K562 (cell line): ENCODE results near the gene COG4. TPM values are rescaled to one million over a fixed set of nuclear protein-coding genes. Genes with fewer than 3 reads are reported as not detected.

Experiments
- AFF4 ChIP-seq: sonication (generic); formaldehyde crosslinking; IDR thresholded peaks from 2 replicates; pipeline ENCODE4 v1.8.0; 2023; ENCODE audit warnings: mild to moderate bottlenecking, missing genetic modification reagents
- BCOR ChIP-seq: fragments of 450-650 bp; IDR thresholded peaks from 2 replicates; pipeline ENCODE4 v1.6.1; 2016
- BRF2 ChIP-seq: IDR thresholded peaks from 3 replicates; pipeline ENCODE4 v1.6.1; 2011; ENCODE audit warnings: borderline replicate concordance, mild to moderate bottlenecking; ENCODE audit not compliant: insufficient read length, insufficient read depth
- CHD1 ChIP-seq: fragments of 200-600 bp; sonication (generic); IDR thresholded peaks from one replicate; pipeline ENCODE4 v1.6.1; 2012; ENCODE audit warnings: mild to moderate bottlenecking, moderate library complexity, low read length, inconsistent platforms
- CTCFL ChIP-seq: IDR thresholded peaks from 2 replicates; pipeline ENCODE4 v1.6.1; 2011; ENCODE audit warnings: borderline replicate concordance, low read depth, mild to moderate bottlenecking, moderate library complexity, low read length; ENCODE audit not compliant: insufficient read depth, poor library complexity, severe bottlenecking
- EP300 ChIP-seq: IDR thresholded peaks from 2 replicates; pipeline ENCODE4 v1.6.1; 2012; ENCODE audit warnings: low read length, improper control_type of control experiment
- FOS ChIP-seq: IDR thresholded peaks from 3 replicates; pipeline ENCODE4 v1.6.1; 2011; ENCODE audit not compliant: insufficient read length; ENCODE audit errors: extremely low read depth
- GABPA ChIP-seq: fragments of 200-800 bp; sonication (Bioruptor generic); conservative IDR thresholded peaks from 2 replicates; pipeline ENCODE4 v1.6.1; 2016; ENCODE audit warnings: low read depth, missing genetic modification characterization, missing compliant biosample characterization
- HDAC2 ChIP-seq: fragments of 450-650 bp; IDR thresholded peaks from 2 replicates; pipeline ENCODE4 v1.6.1; 2016; ENCODE audit warnings: mild to moderate bottlenecking
- HIVEP1 ChIP-seq: fragments of 250-450 bp; sonication (Bioruptor Pico); IDR thresholded peaks from 2 replicates; pipeline ENCODE4 v1.4.0; 2020; ENCODE audit warnings: mild to moderate bottlenecking
- KAT8 ChIP-seq: fragments of 450-650 bp; IDR thresholded peaks from 2 replicates; pipeline ENCODE4 v1.6.1; 2016; ENCODE audit warnings: low read depth, mild to moderate bottlenecking
- MTA2 ChIP-seq: fragments of 450-650 bp; IDR thresholded peaks from 2 replicates; pipeline ENCODE4 v1.6.1; 2016; ENCODE audit warnings: low read depth
- NCOR1 ChIP-seq: fragments of 450-650 bp; IDR thresholded peaks from 2 replicates; pipeline ENCODE4 v1.6.1; 2016; ENCODE audit warnings: mild to moderate bottlenecking, moderate library complexity
- PATZ1 ChIP-seq: fragments of 250-450 bp; sonication (Bioruptor Pico); IDR thresholded peaks from 2 replicates; pipeline ENCODE4 v1.5.0; 2020; ENCODE audit warnings: mild to moderate bottlenecking, borderline replicate concordance
- PTTG1 ChIP-seq: fragments of 450-650 bp; IDR thresholded peaks from 2 replicates; pipeline ENCODE4 v1.6.1; 2016; ENCODE audit warnings: low read depth, mild to moderate bottlenecking, missing genetic modification characterization, missing compliant biosample characterization
- SMC3 ChIP-seq: conservative IDR thresholded peaks from 2 replicates; pipeline ENCODE4 v1.6.1; 2011; ENCODE audit warnings: low read depth, low read length, improper control_type of control experiment; ENCODE audit not compliant: insufficient read depth
- TAL1 ChIP-seq: fragments of 450-650 bp; IDR thresholded peaks from 2 replicates; pipeline ENCODE4 v1.6.1; 2016; ENCODE audit warnings: mild to moderate bottlenecking
- ZC3H4 ChIP-seq: sonication (generic); formaldehyde crosslinking; IDR thresholded peaks from 2 replicates; pipeline ENCODE4 v1.9.0; 2021; ENCODE audit warnings: missing genetic modification reagents, borderline replicate concordance
- ZNF165 ChIP-seq: fragments of 250-450 bp; sonication (Bioruptor Pico); IDR thresholded peaks from 2 replicates; pipeline ENCODE4 v1.4.0; 2020; ENCODE audit warnings: borderline replicate concordance
- ZNF431 ChIP-seq: sonication (generic); formaldehyde crosslinking; IDR thresholded peaks from 2 replicates; pipeline ENCODE4 v1.8.0; 2022; ENCODE audit warnings: mild to moderate bottlenecking, missing genetic modification reagents
- polyA plus RNA-seq, 8 experiments: library from polyadenylated mRNA; depleted of rRNA in 4 of 8; stranded (reverse) in 5 of 8; unstranded in 3 of 8; fragments of >200 nt; fragmentation: Nextera tagmentation in 2 of 8; fragmentation: Illumina TruSeq in 1 of 8; extraction: Ambion mirVana in 2 of 8; extraction: Trizol in 1 of 8; gene quantifications; 2 replicates each; pipeline versions ENCODE4 v1.2.1 to v1.2.3, GENCODE V29; 2011 to 2014; ENCODE audit warnings: inconsistent platforms in 1 of 8, missing spikeins in 1 of 8
- total RNA-seq, 7 experiments: library from RNA; depleted of rRNA in 6 of 7; stranded (reverse); fragments of >200 nt in 6 of 7; fragmentation: Illumina TruSeq in 2 of 7; extraction: Trizol in 2 of 7; gene quantifications; 2 replicates each; pipeline versions ENCODE4 v1.2.1 to v1.2.3, GENCODE V29; 2011 to 2021; ENCODE audit warnings: low replicate concordance in 1 of 7

COG4 gene
- total and polyA plus RNA-seq, 9 of the 15 experiments (the other 6 are each of a cell fraction or from before 2014, with no cell fraction given): 13.7 to 73.9 (median 44.2) TPM

GRCh38 chr16:70437017-70437581 is 86.3 kb downstream of the COG4 start (continued):
- TF ChIP-seq ZNF431 (CRISPR knock-in tag): 0 out of 2 replicates have a peak, but pooled peaks have one; percentile 16
- TF ChIP-seq SMC3: no peak
- TF ChIP-seq AFF4 (CRISPR knock-in tag): no peak
- TF ChIP-seq MTA2: no peak
- no peak for TF ChIP-seq GABPA
- no peak for TF ChIP-seq ZNF165 (CRISPR knock-in tag)
- no peak for TF ChIP-seq HIVEP1
- no peak for TF ChIP-seq CHD1
- TF ChIP-seq HDAC2: 0 out of 2 replicates have a peak, but pooled peaks have one; percentile 51
- TF ChIP-seq NCOR1: peak; percentile 95
- no peak for TF ChIP-seq KAT8
- TF ChIP-seq ZC3H4 (CRISPR knock-in tag): no peak
- TF ChIP-seq EP300: peak; percentile 86
- no peak for TF ChIP-seq CTCFL
- no peak for TF ChIP-seq FOS
- TF ChIP-seq BRF2: no peak
- TF ChIP-seq BCOR: peak; percentile 16; the same call in 1 of the 2 replicates
- TF ChIP-seq TAL1: peak; percentile 45
- TF ChIP-seq PTTG1 (tag): no peak
- no peak; the same call in 1 of the 2 replicates for TF ChIP-seq PATZ1 (CRISPR knock-in tag)
